Naive thymus-derived CD4-positive, alpha-beta T cell (primary cell): Measurements from ENCODE around the gene NCBP3. TPM values are rescaled to one million over a fixed set of nuclear protein-coding genes. Genes with fewer than 3 reads are reported as not detected.

Source experiments
- ATAC-seq: fragments of 150-1000 bp; cut with Tn5 transposase; 2 replicates; pipeline ENCODE4 v1.10.0; 2021; ENCODE audit warnings: mild to moderate bottlenecking, moderate library complexity
- CTCF ChIA-PET: fragments of 350-600 bp; sonication (Branson Sonifier 250); formaldehyde crosslinking; loops from one replicate; lab custom pipeline; 2021; ENCODE audit warnings: antibody characterized with exemption; lab: Charles Lee
- POLR2A ChIA-PET: fragments of 350-600 bp; sonication (Branson Sonifier 250); formaldehyde crosslinking; loops from one replicate; lab custom pipeline; 2021; ENCODE audit warnings: antibody characterized with exemption, inconsistent platforms; lab: Charles Lee
- DNase-seq, 9 donors: peaks; one replicate each; pipeline versions ENCODE4 v3.0.0 to v3.0.0-alpha.2; 2020 to 2022; ENCODE audit warnings: mixed read lengths in 1 of 9
- H3K27ac ChIP-seq: one replicate; pipeline ENCODE4 v1.7.0; 2013; ENCODE audit warnings: mild to moderate bottlenecking, low read depth, low read length, moderate library complexity
- H3K27me3 ChIP-seq, 2 donors: one replicate each; pipeline ENCODE4 v1.7.0; 2013; ENCODE audit warnings: low read length in 2 of 2, mild to moderate bottlenecking in 2 of 2, moderate library complexity in 2 of 2; ENCODE audit not compliant: control insufficient read depth in 2 of 2, insufficient read depth in 2 of 2
- H3K36me3 ChIP-seq, 3 experiments: 1 replicate in 2 of 3; 2 replicates in 1 of 3; pipeline ENCODE4 v1.7.0; 2013; ENCODE audit warnings: low read length in 3 of 3, mild to moderate bottlenecking in 3 of 3, moderate library complexity in 1 of 3; ENCODE audit not compliant: insufficient read depth in 3 of 3, control insufficient read depth in 2 of 3
- H3K4me1 ChIP-seq, 2 donors: one replicate each; pipeline ENCODE4 v1.7.0; 2013; ENCODE audit warnings: low read length in 2 of 2, mild to moderate bottlenecking in 2 of 2, moderate library complexity in 1 of 2; ENCODE audit not compliant: control insufficient read depth in 2 of 2, insufficient read depth in 2 of 2
- H3K4me3 ChIP-seq: 2 replicates; pipeline ENCODE4 v1.7.0; 2013; ENCODE audit warnings: mild to moderate bottlenecking, low read length
- H3K9me3 ChIP-seq, 3 experiments: 1 replicate in 2 of 3; 2 replicates in 1 of 3; pipeline ENCODE4 v1.7.0; 2013; ENCODE audit warnings: low read length in 3 of 3; ENCODE audit not compliant: control insufficient read depth in 2 of 3
- H3K27ac Mint-ChIP-seq, 9 donors: one replicate each; pipeline ENCODE4 v1.8.0; 2020 to 2022; ENCODE audit warnings: mixed read lengths in 9 of 9, mild to moderate bottlenecking in 8 of 9, moderate library complexity in 5 of 9, inconsistent platforms in 2 of 9
- H3K27me3 Mint-ChIP-seq, 5 donors: one replicate each; pipeline ENCODE4 v1.8.0; 2021 to 2022; ENCODE audit warnings: mixed read lengths in 5 of 5, mild to moderate bottlenecking in 1 of 5
- H3K36me3 Mint-ChIP-seq, 5 donors: one replicate each; pipeline ENCODE4 v1.8.0; 2020 to 2022; ENCODE audit warnings: mixed read lengths in 5 of 5, mild to moderate bottlenecking in 3 of 5, inconsistent platforms in 1 of 5
- H3K4me1 Mint-ChIP-seq, 7 donors: one replicate each; pipeline ENCODE4 v1.8.0; 2020 to 2022; ENCODE audit warnings: mixed read lengths in 7 of 7, mild to moderate bottlenecking in 3 of 7, inconsistent platforms in 1 of 7
- H3K4me3 Mint-ChIP-seq, 10 donors: one replicate each; pipeline ENCODE4 v1.8.0; 2020 to 2022; ENCODE audit warnings: mild to moderate bottlenecking in 10 of 10, mixed read lengths in 10 of 10, moderate library complexity in 6 of 10, inconsistent platforms in 2 of 10
- H3K9me3 Mint-ChIP-seq, 11 donors: one replicate each; pipeline ENCODE4 v1.8.0; 2020 to 2022; ENCODE audit warnings: mixed read lengths in 11 of 11, mild to moderate bottlenecking in 4 of 11, inconsistent platforms in 1 of 11, moderate library complexity in 1 of 11
- intact Hi-C, 2 donors: fragments of 100-400 bp; cut with micrococcal nuclease; formaldehyde crosslinking; loops; one replicate each; pipeline ENCODE4 v1.15.1; 2023
- polyA plus RNA-seq, 2 donors: library from polyadenylated mRNA; unstranded; fragments of 300-500 nt; fragmentation: Illumina TruSeq; gene quantifications; one replicate each; pipeline ENCODE4 v1.2.3, GENCODE V29; 2021
- total RNA-seq, 6 experiments: library from RNA in 5 of 6; stranded (reverse) in 5 of 6; gene quantifications; 1 replicate in 5 of 6; 2 replicates in 1 of 6; pipeline ENCODE4 v1.2.3 and lab custom pipeline; 2021 to 2026

NCBP3 gene
- total and polyA plus RNA-seq, 7 experiments from 2014 or later, result 7.8 to 49.4 (median 41.5) TPM

DNA sequence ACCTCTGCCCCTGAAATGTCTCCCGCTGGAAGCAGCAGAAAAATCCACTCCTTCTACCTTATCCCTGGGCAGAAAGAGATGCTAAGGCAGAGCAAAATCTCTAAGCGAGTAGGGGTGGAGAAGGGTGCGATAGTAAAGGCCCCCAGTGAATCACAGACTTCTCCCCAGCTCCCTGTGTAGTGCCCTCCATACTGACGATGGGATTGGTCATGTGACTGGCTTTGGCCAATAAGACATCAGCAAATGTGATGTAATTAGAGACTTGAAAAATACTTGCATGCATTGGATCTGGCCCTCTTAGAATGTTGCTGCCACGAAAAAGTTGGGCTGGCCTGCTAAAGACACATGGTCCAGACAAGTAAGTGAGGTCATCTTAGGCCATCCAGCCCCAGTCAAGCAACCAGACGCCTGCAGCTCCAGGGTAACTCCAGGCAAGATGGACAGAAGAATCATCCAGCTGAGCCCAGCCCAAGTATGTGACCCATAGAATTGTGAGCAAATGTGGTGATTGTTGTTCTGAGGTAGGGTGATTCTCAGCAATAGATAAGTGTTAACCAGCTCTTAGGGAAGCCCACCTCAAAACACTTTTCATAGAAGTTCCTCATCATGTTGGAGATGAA lies 86.3 kb downstream of the NCBP3 start:
- H3K27ac Mint-ChIP-seq, result no peak overlapping the region
- peaks cover 0 to 27% (median 14%) of the 10 kb centered on the region in 7 donors for H3K4me1 Mint-ChIP-seq
- ChIA-PET CTCF (interaction anchor here (0.9 kb wide), 1 partner anchor 67 kb away, joined by 3 read pairs; no protein-coding TSS in a partner anchor), POLR2A (no interaction called here)
- no peak overlapping the region for H3K4me3 ChIP-seq
- H3K27ac ChIP-seq, result no peak overlapping the region
- H3K27me3 ChIP-seq, result no peaks in the 10 kb centered on the region
- H3K36me3 Mint-ChIP-seq, result peaks cover 0 to 22% (median 0%) of the 10 kb centered on the region in 5 donors
- peaks cover 0 to 12% (median 0%) of the 10 kb centered on the region in 11 donors for H3K9me3 Mint-ChIP-seq
- intact Hi-C loops, result loop anchor here (5.0 to 10.0 kb wide), 2 partner anchors 38 to 205 kb away; partner anchors contain the start of gene ATP2A3 (in 1 of the 2)
- DNase-seq (no peak), ATAC-seq (no peak)
- H3K4me3 Mint-ChIP-seq, result no peak overlapping the region
- H3K9me3 ChIP-seq, result no peaks in the 10 kb centered on the region
- H3K36me3 ChIP-seq, result no peaks in the 10 kb centered on the region
- peaks cover 12 to 20% of the 10 kb centered on the region in 2 donors for H3K4me1 ChIP-seq
- no peaks in the 10 kb centered on the region for H3K27me3 Mint-ChIP-seq

- POLR2A ChIA-PET, result interaction anchor here (1.0 to 3.2 kb wide), 5 partner anchors 10 to 89 kb away, joined by 3 to 12 read pairs (median 4); partner anchors contain the start of gene HASPIN
- peak overlapping the region; percentile 59 for H3K4me3 ChIP-seq
These were observed 90.6 kb downstream of the NCBP3 start for GRCh38 chr17:3755335-3756030.

DNA sequence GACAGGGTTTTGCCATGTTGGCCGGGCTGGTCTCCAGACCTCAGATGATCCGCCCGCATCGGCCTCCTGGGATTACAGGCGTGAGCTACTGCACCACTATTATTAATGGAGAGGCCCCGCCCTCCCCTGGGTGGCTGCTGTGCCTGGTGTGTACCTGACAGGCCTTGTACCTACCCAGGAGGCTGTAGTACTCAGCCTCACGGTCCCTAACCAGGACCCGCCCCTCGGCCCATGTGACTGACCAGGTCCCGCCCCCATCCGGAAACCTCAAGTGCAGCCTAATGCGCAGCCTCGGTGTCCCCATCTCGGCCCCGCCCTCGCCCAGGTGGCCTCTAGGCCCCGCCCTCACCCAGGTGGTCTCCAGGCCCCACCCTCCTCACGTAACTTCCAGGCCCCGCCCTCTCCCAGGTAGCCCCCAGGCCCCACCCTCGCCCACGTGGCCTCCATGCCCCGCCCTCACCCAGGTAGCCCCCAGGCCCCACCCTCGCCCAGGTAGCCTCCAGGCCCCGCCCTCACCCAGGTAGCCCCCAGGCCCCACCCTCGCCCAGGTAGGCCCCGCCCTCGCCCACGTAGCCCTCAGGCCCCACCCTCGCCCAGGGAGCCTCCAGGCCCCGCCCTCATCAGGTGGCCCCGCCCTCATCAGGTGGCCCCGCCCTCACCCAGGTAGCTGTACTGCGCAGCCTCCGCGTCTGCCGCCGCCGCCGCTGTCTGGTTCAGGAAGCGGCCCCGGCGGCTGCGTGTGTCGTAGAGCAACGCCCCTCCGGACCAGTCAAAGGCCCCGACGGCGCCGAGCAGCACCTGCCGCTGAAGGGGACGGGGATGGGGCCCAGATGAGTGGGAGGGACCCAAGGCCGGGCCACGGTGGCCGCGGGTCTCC lies 91.3 kb downstream of the NCBP3 start:
- DNase-seq (peak; percentile 46 to 87 (median 77)), ATAC-seq (peak; percentile 98)
- Mint-ChIP-seq H3K27ac (peak overlapping the region in 8 of 9 donors; percentile 36 to 87 (median 80)), H3K36me3 (peaks cover 0 to 6% (median 0%) of the 10 kb centered on the region in 5 donors), H3K4me3 (peak overlapping the region in 7 of 10 donors; percentile 17 to 77 (median 57)), H3K9me3 (peaks cover 0 to 4% (median 0%) of the 10 kb centered on the region in 11 donors), H3K27me3 (no peaks in the 10 kb centered on the region), H3K4me1 (peaks cover 16 to 39% (median 27%) of the 10 kb centered on the region in 7 donors)
- Histone ChIP-seq H3K27me3 (no peaks in the 10 kb centered on the region), H3K9me3 (no peaks in the 10 kb centered on the region), H3K4me3 (peak overlapping the region; percentile 59), H3K4me1 (peaks cover 20 to 29% of the 10 kb centered on the region in 2 donors), H3K27ac (peak overlapping the region; percentile 80), H3K36me3 (no peaks in the 10 kb centered on the region)
- ChIA-PET POLR2A (interaction anchor here (1.0 to 3.2 kb wide), 5 partner anchors 11 to 90 kb away, joined by 3 to 12 read pairs (median 4); partner anchors contain the start of gene HASPIN), CTCF (interaction anchor here (1.1 to 2.7 kb wide), 3 partner anchors 14 to 17 kb away, joined by 3 to 11 read pairs (median 4); no protein-coding TSS in a partner anchor)
- intact Hi-C loops, result loop anchor here in 1 of 2 donors (1.0 to 10.0 kb wide), 5 partner anchors 11 to 210 kb away; partner anchors contain the start of genes ATP2A3 and NCBP3

More at GRCh38 chr17:3755335-3756030, 90.6 kb downstream of the NCBP3 start:
- Histone ChIP-seq H3K27ac (peak overlapping the region; percentile 80), H3K27me3 (no peaks in the 10 kb centered on the region), H3K36me3 (no peaks in the 10 kb centered on the region), H3K9me3 (no peaks in the 10 kb centered on the region), H3K4me1 (peaks cover 13 to 23% of the 10 kb centered on the region in 2 donors)
- peaks cover 0 to 9% (median 0%) of the 10 kb centered on the region in 11 donors for H3K9me3 Mint-ChIP-seq
- H3K4me1 Mint-ChIP-seq, result peaks cover 9 to 31% (median 19%) of the 10 kb centered on the region in 7 donors
- H3K27ac Mint-ChIP-seq, result peak overlapping the region in 8 of 9 donors; percentile 66 to 87 (median 81)
- no peak for ATAC-seq
- peak overlapping the region; percentile 21 to 77 (median 57) for H3K4me3 Mint-ChIP-seq
- no peak for DNase-seq
- intact Hi-C loops, result loop anchor here in 1 of 2 donors (1.0 to 10.0 kb wide), 5 partner anchors 10 to 209 kb away; partner anchors contain the start of genes ATP2A3 and NCBP3
- peaks cover 0 to 11% (median 0%) of the 10 kb centered on the region in 5 donors for H3K36me3 Mint-ChIP-seq
- no peaks in the 10 kb centered on the region for H3K27me3 Mint-ChIP-seq
- CTCF ChIA-PET, result interaction anchor here (0.7 to 2.7 kb wide), 4 partner anchors 14 to 136 kb away, joined by 3 to 11 read pairs (median 4); no protein-coding TSS in a partner anchor

DNA sequence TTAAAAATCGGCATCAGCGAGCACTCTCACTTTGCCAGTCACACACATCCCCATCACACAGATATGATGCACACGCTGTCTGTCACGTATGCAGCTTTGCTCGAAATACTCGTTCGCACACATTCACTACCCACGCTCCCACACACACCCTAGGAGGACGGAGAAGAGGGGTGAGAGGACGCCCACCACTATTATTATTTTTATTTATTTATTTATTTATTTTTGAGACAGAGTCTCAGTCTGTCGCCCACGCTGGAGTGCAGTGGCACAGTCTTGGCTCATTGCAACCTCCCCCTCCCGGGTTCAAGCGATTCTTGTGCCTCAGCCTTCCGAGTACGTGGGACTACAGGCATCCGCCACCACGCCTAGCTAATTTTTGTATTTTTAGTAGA lies 92.0 kb downstream of the NCBP3 start:
- peaks cover 20 to 45% (median 34%) of the 10 kb centered on the region in 7 donors for H3K4me1 Mint-ChIP-seq
- Histone ChIP-seq H3K4me1 (peaks cover 20 to 30% of the 10 kb centered on the region in 2 donors), H3K36me3 (no peaks in the 10 kb centered on the region), H3K27ac (no peak overlapping the region), H3K9me3 (no peaks in the 10 kb centered on the region), H3K4me3 (no peak overlapping the region), H3K27me3 (no peaks in the 10 kb centered on the region)
- ChIA-PET CTCF (interaction anchor here (2.3 kb wide), 1 partner anchor 17 kb away, joined by 10 read pairs; no protein-coding TSS in a partner anchor), POLR2A (interaction anchor here (0.8 to 3.2 kb wide), 4 partner anchors 12 to 91 kb away, joined by 3 to 12 read pairs (median 5); partner anchors contain the start of gene HASPIN)
- H3K27ac Mint-ChIP-seq, result peak overlapping the region in 7 of 9 donors; percentile 39 to 91 (median 81)
- no peaks in the 10 kb centered on the region for H3K27me3 Mint-ChIP-seq
- no peaks in the 10 kb centered on the region for H3K36me3 Mint-ChIP-seq
- no peak for ATAC-seq
- no peaks in the 10 kb centered on the region for H3K9me3 Mint-ChIP-seq
- DNase-seq, result peak in 1 of 9 donors; percentile 19
- H3K4me3 Mint-ChIP-seq, result no peak overlapping the region
- intact Hi-C loops, result loop anchor here in 1 of 2 donors (2.0 to 10.0 kb wide), 2 partner anchors 15 to 211 kb away; partner anchors contain the start of gene ATP2A3

DNA sequence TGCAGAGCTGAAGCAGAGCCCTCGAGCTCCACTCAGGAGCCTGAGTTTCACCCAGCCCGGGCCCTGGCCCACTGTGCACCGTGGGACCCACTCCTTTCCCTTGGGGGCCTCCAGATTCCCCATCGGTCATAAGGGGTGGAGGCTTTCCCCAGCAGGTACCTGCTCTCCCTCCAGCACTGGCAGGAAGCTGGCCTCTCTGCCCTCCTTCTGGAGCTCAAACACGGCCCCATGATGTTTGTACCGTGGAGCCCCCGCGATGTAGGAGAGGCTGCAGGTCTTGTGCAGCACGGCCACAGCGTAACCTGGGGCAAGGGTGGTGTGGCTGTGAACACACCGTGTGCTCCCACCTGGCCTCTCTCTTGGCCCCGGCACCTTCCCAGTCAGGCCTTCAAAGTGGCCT lies 92.4 kb downstream of the NCBP3 start:
- ATAC-seq (no peak), DNase-seq (no peak)
- Mint-ChIP-seq H3K9me3 (no peaks in the 10 kb centered on the region), H3K4me1 (peaks cover 24 to 50% (median 38%) of the 10 kb centered on the region in 7 donors), H3K36me3 (no peaks in the 10 kb centered on the region), H3K4me3 (no peak overlapping the region), H3K27ac (peak overlapping the region in 7 of 9 donors; percentile 39 to 87 (median 79)), H3K27me3 (no peaks in the 10 kb centered on the region)
- CTCF ChIA-PET, result interaction anchor here (2.3 kb wide), 1 partner anchor 16 kb away, joined by 10 read pairs; no protein-coding TSS in a partner anchor
- Histone ChIP-seq H3K9me3 (no peaks in the 10 kb centered on the region), H3K4me3 (no peak overlapping the region), H3K36me3 (no peaks in the 10 kb centered on the region), H3K27me3 (no peaks in the 10 kb centered on the region), H3K4me1 (peaks cover 22 to 34% of the 10 kb centered on the region in 2 donors), H3K27ac (no peak overlapping the region)
- intact Hi-C loops, result loop anchor here in 1 of 2 donors (2.0 to 10.0 kb wide), 2 partner anchors 15 to 211 kb away; partner anchors contain the start of gene ATP2A3
- POLR2A ChIA-PET, result interaction anchor here (0.8 to 3.2 kb wide), 3 partner anchors 12 to 30 kb away, joined by 3 to 12 read pairs (median 6); partner anchors contain the start of gene HASPIN
